Body of pancreas (tissue), 4 donors: ENCODE measurements around the gene TBX10.
"Not testable (repeated sequence)": the region's sequence is repeated elsewhere in the genome, so short reads cannot be mapped to it uniquely, and the experiment has no call there.

ENCODE experiments used
- CTCF ChIP-seq, 7 experiments: fragments of 450-650 bp in 4 of 7; fragments of 200-600 bp in 3 of 7; sonication (generic) in 3 of 7; IDR thresholded peaks; one replicate each; pipeline ENCODE4 v1.5.1; 2016 to 2019; ENCODE audit warnings: antibody characterized with exemption in 7 of 7
- POLR2A ChIP-seq, 3 donors: fragments of 450-650 bp; IDR thresholded peaks; one replicate each; pipeline ENCODE4 v1.6.1; 2016; ENCODE audit warnings: antibody characterized with exemption in 3 of 3, mild to moderate bottlenecking in 2 of 3

- TF ChIP-seq CTCF, POLR2A (IDR thresholded peaks at IDR 0.05): not testable (repeated sequence)
Measured at GRCh38 chr11:67685641-67686332, 46.2 kb upstream of the TBX10 start.
